IMR-90 (cell line): ENCODE measurements around the gene WSB1. TPM values are rescaled to one million over a fixed set of nuclear protein-coding genes. Genes with fewer than 3 reads are reported as not detected.

Experiments
- ATAC-seq: fragments of 200-7000 bp; cut with Tn5 transposase; 2 replicates; pipeline ENCODE4 v1.9.1; 2020; ENCODE audit warnings: low read depth, mild to moderate bottlenecking, moderate library complexity
- BruUV-seq: library from RNA; stranded (reverse); fragments of 400-500 nt; replicated peaks from 2 replicates; lab custom pipeline; 2021; lab: Mats Ljungman, UMichigan
- CTCF ChIA-PET: fragments of 300-600 bp; formaldehyde crosslinking; extraction: SDS; loops from one replicate; lab custom pipeline; 2021; ENCODE audit warnings: antibody characterized with exemption; lab: Yijun Ruan, JAX
- POLR2A ChIA-PET: fragments of 300-600 bp; sonication (Branson Sonifier 250); formaldehyde crosslinking; loops from one replicate; lab custom pipeline; 2022; ENCODE audit warnings: antibody characterized with exemption; ENCODE audit not compliant: unreplicated experiment; lab: Charles Lee
- DNase-seq: peaks from one replicate; pipeline ENCODE4 v3.0.0; 2013
- H2AFZ ChIP-seq: replicated peaks from 2 replicates; pipeline ENCODE3; 2013; ENCODE audit warnings: low read length, mild to moderate bottlenecking; ENCODE audit not compliant: poor library complexity
- H2AK5ac ChIP-seq: 2 replicates; pipeline ENCODE4 v1.6.1; 2013; ENCODE audit warnings: low read depth, low read length, inconsistent platforms
- H2AK9ac ChIP-seq: replicated peaks from 2 replicates; pipeline ENCODE3; 2013; ENCODE audit warnings: mild to moderate bottlenecking, low read depth, low read length, moderate library complexity; ENCODE audit not compliant: poor library complexity
- H2BK120ac ChIP-seq: 2 replicates; pipeline ENCODE4 v1.6.1; 2013; ENCODE audit warnings: low read depth, low read length, inconsistent platforms
- H2BK15ac ChIP-seq: 3 replicates; pipeline ENCODE4 v1.6.1; 2013; ENCODE audit warnings: low read depth, low read length, inconsistent platforms
- H2BK20ac ChIP-seq: 2 replicates; pipeline ENCODE4 v1.6.1; 2013; ENCODE audit warnings: low read depth, mild to moderate bottlenecking, inconsistent platforms, low read length, moderate library complexity
- H2BK5ac ChIP-seq: 2 replicates; pipeline ENCODE4 v1.6.1; 2013; ENCODE audit warnings: mild to moderate bottlenecking, low read depth, low read length, inconsistent platforms; ENCODE audit not compliant: poor library complexity, severe bottlenecking
- H3K14ac ChIP-seq: replicated peaks from 2 replicates; pipeline ENCODE4 v1.6.1; 2013; ENCODE audit warnings: low read depth, low read length, inconsistent platforms
- H3K18ac ChIP-seq: 2 replicates; pipeline ENCODE4 v1.6.1; 2013; ENCODE audit warnings: low read depth, low read length, control low read depth
- H3K23ac ChIP-seq: 2 replicates; pipeline ENCODE4 v1.6.1; 2013; ENCODE audit warnings: low read depth, low read length, inconsistent platforms
- H3K27ac ChIP-seq: 2 replicates; pipeline ENCODE4 v1.5.1; 2013; ENCODE audit warnings: mild to moderate bottlenecking, control low read depth, low read length; ENCODE audit not compliant: insufficient read depth
- H3K27me3 ChIP-seq: 2 replicates; pipeline ENCODE4 v1.6.1; 2013; ENCODE audit warnings: low read length; ENCODE audit not compliant: control insufficient read depth, insufficient read depth
- H3K36me3 ChIP-seq: 2 replicates; pipeline ENCODE4 v1.6.1; 2013; ENCODE audit warnings: low read length, mixed read lengths; ENCODE audit not compliant: control insufficient read depth, insufficient read depth
- H3K4ac ChIP-seq: 2 replicates; pipeline ENCODE4 v1.6.1; 2013; ENCODE audit warnings: low read depth, low read length, inconsistent platforms
- H3K4me1 ChIP-seq: 2 replicates; pipeline ENCODE4 v1.6.1; 2013; ENCODE audit warnings: low read length, mixed read lengths; ENCODE audit not compliant: control insufficient read depth, insufficient read depth
- H3K4me2 ChIP-seq: 2 replicates; pipeline ENCODE4 v1.6.1; 2013; ENCODE audit warnings: low read depth, mild to moderate bottlenecking, control low read depth, low read length, moderate library complexity
- H3K4me3 ChIP-seq: 2 replicates; pipeline ENCODE4 v1.5.1; 2013; ENCODE audit warnings: low read depth, mild to moderate bottlenecking, control low read depth, low read length, moderate library complexity; ENCODE audit not compliant: insufficient read depth
- H3K56ac ChIP-seq: 2 replicates; pipeline ENCODE4 v1.6.1; 2013; ENCODE audit warnings: low read length, inconsistent platforms; ENCODE audit not compliant: insufficient read depth; ENCODE audit errors: extremely low read depth
- H3K79me1 ChIP-seq, 2 experiments: 2 replicates each; pipeline ENCODE4 v1.6.1; 2013; ENCODE audit warnings: low read length in 2 of 2, inconsistent platforms in 1 of 2, low read depth in 1 of 2
- H3K9ac ChIP-seq: 2 replicates; pipeline ENCODE4 v1.6.1; 2013; ENCODE audit warnings: low read depth, low read length, control low read depth
- H3K9me1 ChIP-seq: 2 replicates; pipeline ENCODE4 v1.6.1; 2013; ENCODE audit warnings: low read length, inconsistent platforms; ENCODE audit not compliant: insufficient read depth
- H3K9me3 ChIP-seq: 2 replicates; pipeline ENCODE4 v1.6.1; 2013; ENCODE audit warnings: low read length; ENCODE audit not compliant: control insufficient read depth, insufficient read depth
- H4K20me1 ChIP-seq: 2 replicates; pipeline ENCODE4 v1.6.1; 2013; ENCODE audit warnings: low read length, inconsistent platforms; ENCODE audit not compliant: insufficient read depth
- H4K5ac ChIP-seq: 2 replicates; pipeline ENCODE4 v1.6.1; 2013; ENCODE audit warnings: mild to moderate bottlenecking, low read depth, low read length, control low read depth
- H4K8ac ChIP-seq, 2 experiments: 2 replicates each; pipeline ENCODE4 v1.6.1; 2013; ENCODE audit warnings: low read depth in 2 of 2, low read length in 2 of 2, control low read depth in 1 of 2, inconsistent platforms in 1 of 2
- H4K91ac ChIP-seq: 2 replicates; pipeline ENCODE4 v1.6.1; 2013; ENCODE audit warnings: low read depth, low read length, inconsistent platforms; ENCODE audit not compliant: insufficient read depth
- CEBPB ChIP-seq: IDR thresholded peaks from 2 replicates; pipeline ENCODE4 v1.6.1; 2012; ENCODE audit warnings: low read depth, low read length, improper control_type of control experiment
- MAZ ChIP-seq: IDR thresholded peaks from 2 replicates; pipeline ENCODE4 v1.6.1; 2012; ENCODE audit warnings: low read depth, mild to moderate bottlenecking, low read length, improper control_type of control experiment, moderate library complexity, borderline replicate concordance
- MXI1 ChIP-seq: IDR thresholded peaks from 2 replicates; pipeline ENCODE4 v1.6.1; 2012; ENCODE audit warnings: low read depth, mild to moderate bottlenecking, low read length, moderate library complexity, borderline replicate concordance
- RAD21 ChIP-seq: IDR thresholded peaks from 2 replicates; pipeline ENCODE4 v1.6.1; 2012; ENCODE audit warnings: low read length, improper control_type of control experiment
- SMC3 ChIP-seq: fragments of 150-350 bp; IDR thresholded peaks from 2 replicates; pipeline ENCODE4 v1.6.1; 2016; ENCODE audit warnings: low read depth, mild to moderate bottlenecking, antibody characterized with exemption, low read length, moderate library complexity
- WGBS, 2 experiments: methylation state at CpG; one replicate each; pipeline versions ENCODE4 v1.1.5 to v1.1.7; 2013; ENCODE audit warnings: missing lambda C conversion rate in 2 of 2; ENCODE audit not compliant: insufficient read length in 1 of 2; ENCODE audit errors: extremely low coverage in 2 of 2; 5-methylcytosine and 5-hydroxymethylcytosine counted together
- dilution Hi-C: fragments of 300-500 bp; cut with HindIII; formaldehyde crosslinking; loops from one replicate; pipeline ENCODE4 v1.14.3; 2018; ENCODE audit warnings: low sequenced_read_pairs; ENCODE audit not compliant: unreplicated experiment
- in situ Hi-C: fragments of 300-500 bp; cut with MboI; formaldehyde crosslinking; loops from 3 replicates; pipeline ENCODE4 v1.14.3; 2019; ENCODE audit warnings: low sequenced_read_pairs, inconsistent platforms, mixed read lengths
- intact Hi-C: fragments of 100-400 bp; cut with micrococcal nuclease; formaldehyde crosslinking; loops from 2 replicates; pipeline ENCODE4 v1.10.0; 2022
- polyA plus RNA-seq, 3 experiments: library from polyadenylated mRNA; depleted of rRNA; stranded (reverse); fragments of >200 nt; gene quantifications; 2 replicates each; pipeline ENCODE4 v1.2.3, GENCODE V29; 2012; ENCODE audit warnings: low replicate concordance in 1 of 3
- total RNA-seq: library from RNA; depleted of rRNA; stranded (reverse); fragments of >200 nt; gene quantifications from 2 replicates; pipeline ENCODE4 v1.2.3, GENCODE V29; 2012
- TF ChIP-seq, protein P1 (sequence below): conservative IDR thresholded peaks from 2 replicates; pipeline ENCODE4 v1.5.1; 2012; ENCODE audit warnings: mild to moderate bottlenecking, low read depth, low read length, improper control_type of control experiment

The WSB1 gene
- total and polyA plus RNA-seq, 2 of the 4 experiments (the other 2 are of a cell fraction), result 140 to 266 TPM

DNA sequence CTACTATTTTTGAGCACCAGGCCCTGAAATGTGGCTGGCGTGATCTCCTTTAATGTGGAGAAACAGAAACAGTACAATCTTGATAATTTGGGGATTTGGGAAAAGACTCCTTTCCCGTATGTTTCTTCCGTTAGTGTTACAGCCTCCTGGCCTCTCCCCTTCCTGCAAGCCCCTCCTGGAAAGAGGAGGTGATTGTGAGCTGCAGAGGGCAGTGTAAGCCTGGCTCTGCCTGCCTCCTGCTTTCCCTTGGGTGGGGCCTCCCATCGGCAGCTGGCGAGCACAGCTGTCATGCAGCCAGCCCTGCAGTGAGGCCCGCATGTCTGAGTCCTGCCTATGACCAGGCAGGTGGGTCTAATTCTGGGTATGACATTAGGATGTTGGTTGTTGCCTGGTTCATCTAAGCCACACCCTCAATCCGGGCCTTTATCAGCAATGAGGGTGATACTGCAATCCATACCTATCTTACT, 48.7 kb upstream of the WSB1 start:
- H3K4ac ChIP-seq, result peak overlapping the region; percentile 91
- ATAC-seq (peak; percentile 88), DNase-seq (peak; percentile 89)
- POLR2A ChIA-PET, result interaction anchor here (0.5 to 1.3 kb wide), 2 partner anchors 9 to 49 kb away, joined by 3 to 6 read pairs; partner anchors contain the start of gene WSB1
- no peaks in the 10 kb centered on the region for H3K27me3 ChIP-seq
- H2BK120ac ChIP-seq, result peak overlapping the region; percentile 96
- H4K8ac ChIP-seq, result peak overlapping the region; percentile 63 to 97
- H3K4me3 ChIP-seq, result peak overlapping the region; percentile 18; the same call in 1 of the 2 replicates
- H2BK15ac ChIP-seq, result peak overlapping the region; percentile 23; the same call in 2 of the 3 replicates
- H2AK5ac ChIP-seq, result peak overlapping the region; percentile 57; the same call in 1 of the 2 replicates
- peak overlapping the region; percentile 77 for H4K91ac ChIP-seq
- H3K14ac ChIP-seq, result peak overlapping the region; percentile 90
- CTCF ChIA-PET, result interaction anchor here (0.6 to 2.1 kb wide), 12 partner anchors 9 to 618 kb away, joined by 3 to 12 read pairs (median 3); no protein-coding TSS in a partner anchor
- H2AFZ ChIP-seq, result peak overlapping the region; percentile 88
- dilution Hi-C loops, result loop anchor here (25.0 kb wide), 1 partner anchor 92 kb away; no protein-coding TSS in a partner anchor
- peak overlapping the region; percentile 89 for H3K56ac ChIP-seq
- peak overlapping the region; percentile 76 for H3K4me2 ChIP-seq
- in situ Hi-C loops, result loop anchor here (5.0 to 25.0 kb wide), 4 partner anchors 52 to 517 kb away; no protein-coding TSS in a partner anchor
- peak overlapping the region; percentile 78 for H3K27ac ChIP-seq
- TF ChIP-seq, protein P1, sequence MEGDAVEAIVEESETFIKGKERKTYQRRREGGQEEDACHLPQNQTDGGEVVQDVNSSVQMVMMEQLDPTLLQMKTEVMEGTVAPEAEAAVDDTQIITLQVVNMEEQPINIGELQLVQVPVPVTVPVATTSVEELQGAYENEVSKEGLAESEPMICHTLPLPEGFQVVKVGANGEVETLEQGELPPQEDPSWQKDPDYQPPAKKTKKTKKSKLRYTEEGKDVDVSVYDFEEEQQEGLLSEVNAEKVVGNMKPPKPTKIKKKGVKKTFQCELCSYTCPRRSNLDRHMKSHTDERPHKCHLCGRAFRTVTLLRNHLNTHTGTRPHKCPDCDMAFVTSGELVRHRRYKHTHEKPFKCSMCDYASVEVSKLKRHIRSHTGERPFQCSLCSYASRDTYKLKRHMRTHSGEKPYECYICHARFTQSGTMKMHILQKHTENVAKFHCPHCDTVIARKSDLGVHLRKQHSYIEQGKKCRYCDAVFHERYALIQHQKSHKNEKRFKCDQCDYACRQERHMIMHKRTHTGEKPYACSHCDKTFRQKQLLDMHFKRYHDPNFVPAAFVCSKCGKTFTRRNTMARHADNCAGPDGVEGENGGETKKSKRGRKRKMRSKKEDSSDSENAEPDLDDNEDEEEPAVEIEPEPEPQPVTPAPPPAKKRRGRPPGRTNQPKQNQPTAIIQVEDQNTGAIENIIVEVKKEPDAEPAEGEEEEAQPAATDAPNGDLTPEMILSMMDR, result peak; percentile 78
- TF ChIP-seq RAD21 (peak; percentile 86), MAZ (peak; percentile 86; the same call in 1 of the 2 replicates), CEBPB (no peak), MXI1 (0 out of 2 replicates have a peak, but pooled peaks have one; percentile 43), SMC3 (peak; percentile 70)
- H2BK20ac ChIP-seq, result peak overlapping the region; percentile 93
- BruUV-seq, result no TSS peak
- intact Hi-C loops, result loop anchor here (1.0 to 10.0 kb wide), 5 partner anchors 49 to 356 kb away; partner anchors contain the start of genes KSR1 and WSB1
- H3K23ac ChIP-seq, result peak overlapping the region; percentile 93
- peaks cover 18% of the 10 kb centered on the region for H3K4me1 ChIP-seq
- H3K79me1 ChIP-seq, result no peaks in the 10 kb centered on the region
- peak overlapping the region; percentile 89 for H3K18ac ChIP-seq
- WGBS, 2 experiments, result no CpG with 5 or more reads among the region's 7 CpGs
- H3K9me3 ChIP-seq, result no peaks in the 10 kb centered on the region
- H2BK5ac ChIP-seq, result peak overlapping the region; percentile 96
- H2AK9ac ChIP-seq, result peak overlapping the region; percentile 74
- H4K5ac ChIP-seq, result peak overlapping the region; percentile 66
- H3K9me1 ChIP-seq, result peaks cover 11% of the 10 kb centered on the region; the same call in 1 of the 2 replicates
- no peaks in the 10 kb centered on the region for H3K36me3 ChIP-seq
- peak overlapping the region; percentile 65 for H3K9ac ChIP-seq
- H4K20me1 ChIP-seq, result no peaks in the 10 kb centered on the region
